NCI-H446 treated with DMSO at 0.1 percent for 48 hours (cell line): ENCODE results near the gene FAM161B.
A peak's percentile ranks its signal among the peaks of the same experiment; 100 is the strongest.
"Not testable (repeated sequence)": the region's sequence is repeated elsewhere in the genome, so short reads cannot be mapped to it uniquely, and the experiment has no call there.

ENCODE experiments used
- DNase-seq: peaks from one replicate; lab custom pipeline; 2025; lab: John Stamatoyannopoulos, UW

Gene FAM161B

DNA sequence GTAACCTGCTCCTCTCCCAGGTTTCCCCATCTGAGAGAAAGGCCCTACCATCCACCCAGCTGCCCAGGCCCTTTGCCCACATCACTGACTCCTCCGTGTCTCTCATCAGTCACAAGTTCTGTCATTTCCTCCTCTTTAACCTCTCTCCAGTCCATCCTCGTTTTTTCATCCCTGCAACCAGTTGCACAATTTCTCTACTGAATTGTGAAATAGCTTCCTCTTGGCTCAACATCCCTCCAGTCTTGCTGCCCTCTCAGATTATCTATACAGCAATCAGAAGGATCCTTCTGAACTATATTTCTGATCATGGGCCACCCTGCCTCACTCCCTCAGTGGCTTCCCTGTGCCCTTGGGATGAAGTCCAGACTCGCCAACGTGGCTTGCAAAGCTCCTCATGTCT, 6.8 kb downstream of the FAM161B start:
- no peak for DNase-seq

DNA sequence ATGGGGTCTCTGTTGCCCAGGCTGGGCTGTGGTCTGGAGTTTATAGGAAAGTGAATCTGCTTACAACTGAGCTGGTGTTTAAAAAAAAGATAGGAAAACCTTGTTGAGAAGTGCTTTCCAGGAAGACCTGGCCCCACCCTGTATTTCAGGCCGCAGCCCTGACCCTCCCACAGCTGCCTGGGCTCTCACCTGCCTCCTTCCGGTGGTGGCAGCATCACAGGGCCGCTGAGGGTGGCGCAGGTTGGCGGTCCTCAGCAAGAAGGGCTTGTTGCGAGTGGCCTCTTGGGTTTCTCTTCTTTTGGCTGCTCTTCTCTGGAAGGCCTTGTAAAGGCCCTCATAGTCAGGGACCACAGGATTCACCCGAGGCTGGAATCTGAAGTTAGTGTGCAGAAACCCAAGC, 7.7 kb downstream of the FAM161B start:
- DNase-seq = no peak

DNA sequence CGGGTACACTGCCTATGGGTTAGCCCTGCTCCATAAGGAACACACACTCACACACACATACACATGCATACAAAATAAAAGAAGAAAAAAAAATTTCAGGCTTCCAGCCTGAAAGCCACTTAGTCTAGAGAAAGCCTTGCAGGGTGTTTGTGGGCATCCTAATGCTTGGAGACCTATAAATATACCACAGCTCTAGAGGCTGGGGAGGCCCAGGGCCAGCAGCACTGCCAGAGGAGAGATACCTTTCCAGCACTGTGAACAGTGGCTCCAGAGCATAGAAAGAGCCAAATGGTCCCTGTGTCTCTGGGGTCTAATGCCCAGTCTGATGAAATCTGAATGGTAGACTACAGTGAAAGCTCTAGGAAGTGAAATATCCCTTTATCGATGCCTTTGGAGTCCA, 12.9 kb downstream of the FAM161B start:
- no peak for DNase-seq

DNA sequence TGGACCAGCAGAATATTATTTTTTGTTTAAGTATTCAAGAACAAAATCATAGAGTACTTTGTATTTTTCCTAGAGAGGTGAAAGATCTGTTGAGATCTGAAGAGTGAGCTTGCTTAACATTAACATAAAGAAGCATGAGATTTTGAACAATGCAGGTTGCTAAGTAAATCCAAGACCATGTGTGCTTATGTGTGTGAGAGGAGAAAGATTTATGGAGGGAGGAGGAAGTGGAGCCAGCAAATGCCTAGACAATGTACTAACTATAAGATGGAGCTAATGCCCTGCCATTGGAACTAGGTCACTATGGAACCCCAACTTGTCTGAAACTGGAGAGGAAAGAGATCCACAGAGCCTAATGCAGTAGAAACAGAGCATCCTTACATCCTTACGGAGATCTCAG, 13.3 kb downstream of the FAM161B start:
- no peak for DNase-seq

DNA sequence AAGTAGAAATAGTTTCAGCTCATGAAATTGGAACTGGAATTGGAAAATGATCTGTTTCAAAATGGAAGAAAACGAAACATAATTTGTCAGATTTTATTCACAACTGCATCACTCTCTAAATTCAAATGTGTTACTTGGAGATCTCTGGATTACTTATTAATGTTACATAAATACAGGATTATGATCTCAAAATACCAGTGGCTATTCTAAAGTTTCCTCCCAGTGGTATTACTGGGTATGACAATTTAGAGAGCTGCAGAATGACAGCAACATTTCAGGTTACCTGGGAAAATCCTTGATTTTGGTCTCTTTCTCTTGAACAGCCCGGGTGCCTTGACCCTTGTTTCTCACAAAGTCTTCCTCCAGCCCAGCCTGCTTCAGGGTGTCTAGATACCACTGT, 14.2 kb downstream of the FAM161B start:
- no peak for DNase-seq

DNA sequence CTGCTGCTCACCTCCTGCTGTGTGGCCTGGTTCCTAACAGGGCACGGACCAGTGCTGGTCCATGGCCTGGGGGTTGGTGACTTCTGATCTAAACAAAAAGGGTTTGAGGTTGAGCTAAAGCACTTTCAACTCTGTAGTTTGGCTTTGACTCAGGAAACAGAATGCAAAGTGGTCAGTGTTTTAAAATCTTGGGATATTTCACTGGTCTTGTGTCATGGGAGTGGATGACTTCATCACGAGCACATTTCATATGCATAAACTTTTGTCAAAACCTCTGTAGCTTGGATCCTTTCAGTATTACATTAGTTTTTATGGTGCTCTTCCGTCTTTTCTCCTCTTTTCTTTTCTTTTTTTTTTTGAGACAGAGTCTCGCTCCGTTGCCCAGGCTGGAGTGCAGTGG, 25.6 kb downstream of the FAM161B start:
- DNase-seq = no peak

DNA sequence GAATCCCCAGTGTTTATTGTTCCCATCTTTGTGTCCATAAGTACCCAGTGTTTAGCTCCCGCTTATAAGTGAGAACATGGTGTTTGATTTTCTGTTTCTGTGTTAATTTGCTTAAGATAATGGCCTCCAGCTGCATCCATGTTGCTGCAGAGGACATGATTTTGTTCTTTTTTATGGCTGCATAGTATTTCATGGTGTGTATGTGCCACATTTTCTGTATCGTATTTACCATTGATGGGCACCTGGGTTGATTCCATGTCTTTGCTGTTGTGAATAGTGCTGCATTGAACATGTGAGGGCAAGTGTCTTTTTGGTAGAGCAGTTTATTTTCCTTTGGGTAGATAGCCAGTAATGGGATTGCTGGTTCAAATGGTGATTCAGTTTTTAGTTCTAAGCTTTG, 30.4 kb downstream of the FAM161B start:
- DNase-seq = not testable (repeated sequence)

DNA sequence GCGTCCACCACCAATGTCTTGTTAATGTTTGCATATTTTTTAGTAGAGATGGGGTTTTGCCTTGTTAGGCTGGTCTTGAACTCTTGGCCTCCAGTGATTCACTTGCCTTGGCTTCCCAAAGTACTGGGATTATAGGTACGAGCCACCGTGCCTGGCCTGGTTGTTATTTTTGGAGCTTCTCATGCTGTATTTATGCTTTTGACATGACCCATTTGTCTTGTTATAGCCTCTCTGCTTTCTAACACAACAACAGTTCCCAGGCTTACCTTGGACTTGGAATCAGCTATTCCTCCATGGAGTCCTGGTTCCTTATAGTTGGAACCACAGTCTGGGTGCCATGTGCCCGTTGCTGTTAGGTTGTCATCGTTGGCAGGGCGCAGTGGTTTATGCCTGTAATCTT, 33.6 kb downstream of the FAM161B start:
- DNase-seq = no peak

DNA sequence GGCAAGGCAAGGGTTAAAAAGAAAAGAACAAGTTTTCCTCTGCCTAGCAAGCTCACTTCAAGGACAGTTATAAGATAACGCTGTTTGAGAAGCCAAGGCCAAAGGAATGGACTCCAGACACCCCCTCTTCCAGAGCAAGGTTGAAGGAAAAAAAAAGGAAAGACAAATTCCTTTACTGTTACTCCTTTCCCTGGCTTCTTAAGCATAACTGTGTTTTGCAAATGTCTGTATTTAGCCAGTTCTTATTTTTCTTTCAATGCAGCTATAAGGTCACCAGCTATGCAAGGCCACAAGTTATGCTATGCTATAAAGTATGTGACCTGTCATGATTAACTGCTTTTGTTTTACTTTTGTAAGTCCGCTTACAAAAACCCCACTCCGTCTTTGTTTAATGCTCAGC, 36.6 kb downstream of the FAM161B start:
- no peak for DNase-seq

DNA sequence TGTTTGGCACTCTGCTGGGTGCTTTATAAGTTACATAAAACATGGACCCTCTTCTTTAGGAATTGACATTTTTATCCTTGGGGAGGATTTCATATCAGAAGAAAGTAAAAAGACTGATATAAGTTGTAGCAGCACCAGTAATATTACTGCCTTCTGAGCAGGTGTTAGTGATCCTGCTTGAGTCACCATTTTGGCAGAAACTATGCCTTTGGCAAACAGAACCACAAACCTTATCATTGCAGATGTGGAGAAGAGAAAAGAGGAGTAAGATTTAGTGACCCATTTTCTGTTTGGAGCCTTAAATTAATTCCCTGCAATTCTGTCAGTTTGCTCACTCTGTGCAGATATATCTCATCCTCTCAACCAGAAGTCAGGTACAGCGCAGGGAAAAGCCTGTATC, 40.2 kb downstream of the FAM161B start:
- no peak for DNase-seq

DNA sequence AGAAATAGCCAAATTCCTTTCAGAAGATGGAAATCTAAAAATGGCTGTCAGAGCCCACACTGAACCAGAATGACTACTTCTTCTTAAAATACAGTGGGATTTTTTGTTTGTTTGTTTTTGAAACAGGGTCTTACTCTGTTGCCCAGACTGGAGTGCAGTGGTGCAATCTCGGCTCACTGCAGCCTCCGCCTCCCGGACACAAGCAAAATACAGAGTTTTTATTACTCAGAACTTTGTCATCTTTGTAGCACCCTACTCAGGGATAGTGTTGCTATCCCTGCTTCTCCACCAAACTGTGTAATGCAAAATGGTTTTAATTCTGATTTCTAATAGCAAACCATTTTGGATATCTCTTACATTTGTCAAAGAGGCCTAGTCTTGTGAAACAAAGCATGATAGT, 46.9 kb downstream of the FAM161B start:
- DNase-seq = no peak

DNA sequence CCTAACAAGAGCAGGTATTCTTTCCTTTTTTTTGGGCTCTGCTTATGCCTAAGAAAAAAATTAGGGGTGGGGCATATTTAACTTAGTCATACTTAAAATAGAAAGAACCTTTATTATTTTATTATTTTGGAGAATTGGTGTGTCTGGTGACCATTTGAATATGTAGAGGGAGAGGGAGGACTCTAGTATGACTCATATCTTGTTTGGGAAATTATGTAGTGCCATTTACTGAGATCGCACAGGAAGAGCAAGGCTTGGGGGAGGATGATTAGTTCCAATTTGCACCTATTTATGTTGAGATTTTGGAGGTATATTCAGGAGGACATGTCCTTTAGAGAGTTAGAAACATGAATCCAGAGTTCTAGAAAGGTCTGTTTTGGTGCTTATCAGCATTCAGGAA, 53.4 kb downstream of the FAM161B start:
- DNase-seq = no peak

DNA sequence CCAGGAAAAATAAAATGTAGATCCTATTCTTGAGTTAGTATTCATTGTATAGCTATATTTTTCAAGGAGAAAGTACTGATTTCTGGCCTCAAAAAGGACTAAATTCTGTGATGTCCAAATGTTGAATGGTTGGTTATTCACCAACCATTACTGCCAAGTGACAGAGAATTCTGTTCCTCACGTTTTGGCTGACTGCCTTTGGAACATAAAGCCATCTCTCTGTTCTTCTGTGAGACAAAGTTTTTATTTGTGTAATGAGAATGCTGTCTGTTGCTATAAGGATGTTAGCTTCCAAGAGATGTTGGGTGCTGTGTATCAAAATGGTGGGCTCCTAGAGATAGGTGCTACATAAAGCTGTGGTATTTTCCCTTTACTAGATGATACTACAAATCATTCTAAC, 54.0 kb downstream of the FAM161B start:
- no peak for DNase-seq

DNA sequence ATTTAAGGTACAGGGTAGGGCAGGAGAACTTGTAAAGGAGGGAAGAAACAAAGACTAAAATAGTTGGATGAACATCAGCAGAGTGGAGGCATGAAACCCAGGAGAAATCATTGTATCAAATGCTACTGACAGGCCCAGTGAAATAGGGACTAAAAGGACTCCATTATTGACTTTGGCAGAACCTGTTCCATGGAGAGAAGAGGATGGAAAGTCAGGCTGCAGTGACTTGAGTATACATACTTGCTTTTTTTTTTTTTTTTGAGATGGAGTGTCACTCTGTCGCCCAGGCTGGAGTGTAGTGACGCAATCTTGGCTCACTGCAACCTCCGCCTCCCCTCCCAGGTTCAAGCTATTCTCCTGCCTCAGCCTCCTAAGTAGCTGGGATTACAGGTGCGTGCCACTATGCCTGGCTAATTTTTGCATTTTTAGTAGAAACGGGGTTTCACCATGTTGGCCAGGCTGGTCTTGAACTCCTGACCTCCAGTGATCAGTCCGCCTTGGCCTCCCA, 55.7 kb downstream of the FAM161B start:
- not testable (repeated sequence) for DNase-seq

DNA sequence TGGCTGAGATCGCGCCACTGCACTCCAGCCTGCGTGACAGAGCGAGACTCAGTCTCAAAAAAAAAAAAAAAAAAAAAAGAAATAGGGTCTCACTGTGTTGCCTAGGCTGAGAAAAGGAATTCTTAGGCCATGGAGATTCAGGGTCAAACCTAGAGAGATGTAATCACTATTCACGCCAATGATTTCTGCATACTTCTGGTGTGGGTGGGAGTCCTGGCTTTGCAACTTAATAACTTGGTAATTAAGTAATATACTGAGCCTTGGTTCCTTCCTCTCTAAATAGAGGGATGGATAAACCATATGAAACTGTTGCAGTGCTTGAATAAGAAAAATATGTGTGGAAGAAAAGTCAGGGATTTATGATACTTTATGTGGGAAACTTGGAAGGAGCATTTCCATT, 60.5 kb downstream of the FAM161B start:
- no peak for DNase-seq

DNA sequence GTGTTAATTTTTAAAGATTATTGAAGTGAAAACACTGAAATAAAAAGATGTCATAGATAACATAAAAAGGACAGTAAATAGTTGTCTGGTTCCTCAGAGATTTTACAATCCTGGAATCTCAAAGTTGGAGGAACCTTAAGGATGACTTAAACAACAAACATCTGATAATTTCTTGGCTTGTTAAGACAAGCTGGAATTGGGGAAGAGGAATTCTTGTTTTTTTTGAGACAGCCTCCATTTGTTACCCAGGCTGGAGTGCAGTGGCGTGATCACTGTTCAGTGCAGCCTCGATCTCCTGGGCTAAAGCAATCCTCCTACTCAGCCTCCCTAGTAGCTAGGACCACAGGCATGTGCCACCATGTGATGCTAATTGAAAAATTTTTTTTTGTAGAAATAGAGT, 60.9 kb downstream of the FAM161B start:
- DNase-seq = no peak

DNA sequence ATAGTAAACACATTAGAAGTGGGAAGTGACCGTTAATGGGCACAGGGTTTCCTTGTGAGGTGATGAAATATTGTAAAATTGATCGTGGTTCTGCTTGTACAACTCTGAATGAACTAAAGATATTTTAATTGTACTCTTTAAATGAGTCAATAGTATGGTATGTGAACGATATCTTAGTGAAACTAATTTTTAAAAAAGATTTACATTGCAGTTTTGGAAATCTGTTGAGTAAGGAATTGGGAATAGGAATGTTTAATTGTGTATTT, 61.5 kb downstream of the FAM161B start:
- DNase-seq = no peak

DNA sequence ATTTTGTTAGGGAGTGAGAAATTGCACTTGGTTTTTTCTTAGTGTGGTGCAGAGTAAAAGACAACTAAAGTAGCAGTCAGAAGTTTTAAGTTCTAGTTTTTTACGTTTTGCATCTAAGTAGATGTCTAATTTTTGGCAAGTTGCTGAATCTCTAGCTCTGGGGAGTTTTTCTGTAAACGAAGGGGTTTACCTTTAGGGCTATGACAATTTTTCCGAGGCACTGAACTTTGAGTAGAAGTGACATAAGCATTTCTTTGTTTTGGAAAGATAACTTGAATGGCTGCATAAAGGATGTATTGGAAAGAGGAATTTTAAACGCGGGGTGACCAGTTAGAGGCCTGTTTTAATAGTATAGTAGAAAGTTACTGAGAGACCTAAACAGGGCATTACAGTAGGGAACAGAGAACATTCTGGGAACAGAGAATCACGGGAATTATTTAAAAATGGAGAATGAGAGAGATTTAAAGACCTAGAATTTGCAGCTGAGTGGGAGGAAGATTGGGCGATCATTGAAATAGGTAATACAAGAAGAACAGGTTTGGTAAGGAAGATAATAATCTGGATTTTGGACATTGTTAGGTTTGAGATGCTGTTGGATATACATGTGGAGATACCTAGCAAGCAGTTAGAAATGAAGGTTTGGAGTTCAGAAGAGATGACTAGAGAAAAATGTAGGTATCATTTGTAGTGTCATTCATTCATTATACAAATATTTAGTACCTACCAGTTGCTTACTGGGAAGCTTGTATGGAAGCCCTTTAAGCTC, 62.0 kb downstream of the FAM161B start:
- DNase-seq = no peak

DNA sequence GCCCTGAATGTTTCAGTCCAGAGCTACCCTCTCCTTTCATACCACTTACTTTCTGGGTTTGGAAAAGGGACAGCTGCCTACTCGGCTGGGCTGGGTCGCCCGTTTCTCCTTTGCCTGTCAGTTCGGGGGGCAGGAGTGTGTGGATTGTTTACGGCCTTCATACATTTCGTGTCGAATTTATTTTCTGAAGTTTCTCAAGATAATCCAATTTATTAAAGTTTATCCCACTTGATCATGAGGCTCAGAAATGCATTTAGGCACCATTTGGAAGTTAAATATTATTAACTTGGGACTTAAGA, 62.6 kb downstream of the FAM161B start:
- no peak for DNase-seq

DNA sequence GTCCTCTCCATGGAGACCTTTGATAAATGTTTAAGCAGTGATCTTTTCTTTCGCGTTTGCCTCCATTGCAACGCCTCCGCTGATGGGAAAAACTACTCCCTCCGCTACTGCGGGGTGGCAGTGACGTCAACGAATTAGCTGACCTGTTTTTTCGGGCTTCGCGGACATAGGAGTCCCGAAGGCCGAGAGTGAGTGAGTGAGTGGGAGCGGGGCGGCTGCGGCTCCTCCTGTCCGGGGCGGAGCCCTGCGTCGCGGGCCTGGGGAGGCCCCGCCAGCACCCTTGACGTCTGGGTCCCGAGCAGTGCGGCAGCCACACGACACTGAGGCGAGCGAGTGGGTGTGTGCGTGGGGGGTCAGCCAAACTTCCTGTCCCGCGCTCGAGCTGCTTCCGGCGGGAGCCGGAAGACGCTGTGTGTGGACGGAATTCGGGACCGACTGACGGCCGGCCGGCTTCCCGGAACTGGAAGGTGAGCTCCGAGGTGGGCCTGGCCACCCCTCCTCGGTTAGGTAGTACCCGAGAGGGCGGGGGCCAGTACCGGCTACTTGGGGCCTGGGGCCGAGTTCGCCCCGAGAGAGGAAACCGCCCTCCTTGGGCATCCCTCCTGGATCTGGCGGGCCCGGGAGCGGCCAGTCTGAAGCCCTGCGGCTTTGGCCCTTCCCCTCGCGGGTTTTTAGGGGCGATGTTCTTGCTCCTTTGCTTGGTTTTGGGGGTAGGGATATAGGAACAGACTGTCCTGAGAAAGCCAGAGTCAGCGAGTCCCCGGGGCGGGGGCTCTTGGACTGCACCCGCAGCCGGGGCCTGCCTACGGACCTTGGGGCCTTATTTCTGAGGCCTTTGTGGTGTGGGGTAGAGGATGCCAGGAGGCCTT, 63.2 kb downstream of the FAM161B start, which contains the start of gene ZNF410:
Gene ZNF410, plus strand, starts transcription at position 411 of the 869 bp plus-strand sequence. CDS start 5,317 bp downstream, outside the sequence.
- DNase-seq = peak; percentile 94

DNA sequence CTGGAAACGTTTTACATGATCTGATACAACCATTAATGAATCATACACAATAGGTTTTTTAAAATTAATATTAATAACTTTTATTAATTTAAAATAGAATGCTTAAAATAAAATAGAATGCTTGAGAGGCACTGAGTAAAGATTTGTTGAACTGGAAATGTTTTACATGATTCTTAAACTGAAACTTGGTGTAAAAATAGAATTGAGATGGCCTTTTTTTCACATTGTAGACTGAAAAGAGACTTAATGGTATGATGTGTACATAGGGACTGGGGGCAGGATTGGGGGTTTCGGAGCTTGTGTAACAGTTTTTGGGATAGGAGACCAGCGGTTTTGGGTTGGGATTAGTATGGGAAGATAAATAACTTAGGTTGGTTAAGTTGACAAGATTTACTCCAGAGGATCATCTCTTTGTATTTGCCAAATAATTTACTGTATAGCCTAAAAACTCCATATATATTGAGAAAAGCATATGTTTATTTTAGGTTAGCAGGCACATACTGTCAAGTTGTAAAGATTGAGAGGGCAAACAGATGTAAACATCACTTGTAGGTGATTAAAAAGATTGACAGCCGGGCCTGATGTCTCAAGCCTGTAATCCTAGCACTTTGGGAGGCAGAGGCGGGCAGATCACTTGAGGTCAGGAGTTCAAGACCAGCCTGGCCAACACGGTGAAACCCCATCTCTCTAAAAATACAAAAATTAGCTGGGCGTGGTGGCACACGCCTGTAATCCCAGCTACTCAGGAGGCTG, 65.3 kb downstream of the FAM161B start:
- DNase-seq = no peak
